ENCODE results near the gene ANGPTL4. TPM values are rescaled to one million over a fixed set of nuclear protein-coding genes. Genes with fewer than 3 reads are reported as not detected.

The ANGPTL4 gene
- total and polyA plus RNA-seq, 2 of the 13 experiments (the other 11 are each of a cell fraction or from before 2014, with no cell fraction given): 0.80 to 21.7 TPM

GRCh38 chr19:8412783-8413628 is 49.1 kb downstream of the ANGPTL4 start, which contains the start of gene MARCHF2 (continued):
- TF ChIP-seq SIN3B (IDR thresholded peaks at IDR 0.05; ENCODE audit: low read length) (no peak), ARNT2 (CRISPR knock-in tag; IDR thresholded peaks at IDR 0.05; ENCODE audit: low read depth) (no peak), ATM (IDR thresholded peaks at IDR 0.05; ENCODE audit: borderline replicate concordance) (no peak), POLR2G (IDR thresholded peaks at IDR 0.05; ENCODE audit: low read depth, low read length) (peak; percentile 48), TGIF2 (CRISPR knock-in tag; IDR thresholded peaks at IDR 0.05) (no peak), ETV5 (CRISPR knock-in tag; IDR thresholded peaks at IDR 0.05; ENCODE audit: borderline replicate concordance) (peak; percentile 46; the same call in 1 of the 2 replicates), HNF1A (IDR thresholded peaks at IDR 0.05; ENCODE audit: low read depth) (no peak), HNF1A (CRISPR knock-in tag; IDR thresholded peaks at IDR 0.05; ENCODE audit: borderline replicate concordance) (no peak), NR2F1 (CRISPR knock-in tag; IDR thresholded peaks at IDR 0.05) (no peak), SP5 (CRISPR knock-in tag; IDR thresholded peaks at IDR 0.05; ENCODE audit: borderline replicate concordance, low read depth) (peak; percentile 56; the same call in 1 of the 2 replicates), CBX5 (CRISPR knock-in tag; IDR thresholded peaks at IDR 0.05; ENCODE audit: borderline replicate concordance) (no peak), TAF15 (IDR thresholded peaks at IDR 0.05; ENCODE audit: low read depth, low read length, poor library complexity, severe bottlenecking) (no peak), ZNF691 (CRISPR knock-in tag; IDR thresholded peaks at IDR 0.05; ENCODE audit: borderline replicate concordance, low read depth) (no peak), E2F1 (CRISPR knock-in tag; IDR thresholded peaks at IDR 0.05) (no peak), MXD4 (CRISPR knock-in tag; IDR thresholded peaks at IDR 0.05) (no peak), AHR (CRISPR knock-in tag; IDR thresholded peaks at IDR 0.05) (no peak)
